ENCODE data around the gene SPINK1.
"Not testable (repeated sequence)": the region's sequence is repeated elsewhere in the genome, so short reads cannot be mapped to it uniquely, and the experiment has no call there.

The SPINK1 gene

DNA sequence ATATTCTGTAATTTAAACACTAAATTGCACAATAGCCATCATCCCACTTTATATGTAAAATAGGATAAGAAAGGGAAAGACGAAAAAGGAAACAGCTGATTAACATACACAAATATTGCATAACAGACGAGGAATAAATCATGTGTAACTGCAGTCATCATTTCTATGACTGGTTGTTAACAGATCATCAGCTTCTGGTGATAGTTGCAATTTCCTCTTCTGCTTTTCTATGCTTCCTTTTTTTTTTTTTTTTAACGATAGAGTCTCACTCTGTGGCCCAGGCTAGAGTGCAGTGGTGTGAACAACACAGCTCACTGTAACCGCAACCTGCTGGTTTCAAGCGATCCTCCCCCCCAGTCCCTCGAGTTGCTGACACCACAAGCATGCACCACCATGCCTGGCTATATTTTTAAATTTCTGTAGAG, 26.4 kb downstream of the SPINK1 start:
- DNase-seq (ENCODE audit: low read depth) = no peak

DNA sequence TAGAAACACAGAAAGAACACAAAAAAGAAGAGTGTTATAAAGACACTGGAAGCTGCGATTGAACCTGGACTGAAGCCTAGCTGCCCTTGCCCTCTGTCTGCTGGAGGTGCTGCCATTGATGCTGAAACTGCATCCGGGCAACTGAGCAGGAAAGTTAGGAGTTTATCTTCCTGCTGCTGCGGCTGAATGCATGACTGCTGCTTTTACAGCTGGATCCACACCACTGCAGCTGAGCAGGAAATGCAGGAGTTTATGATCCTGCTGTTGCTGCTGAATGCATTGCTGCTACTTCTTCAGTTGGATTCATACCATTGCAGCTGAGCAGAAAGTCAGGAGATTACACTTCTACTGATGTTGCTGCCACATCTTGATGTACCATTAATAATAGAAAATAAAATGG, 27.1 kb downstream of the SPINK1 start:
- no peak for DNase-seq (ENCODE audit: low read depth)

DNA sequence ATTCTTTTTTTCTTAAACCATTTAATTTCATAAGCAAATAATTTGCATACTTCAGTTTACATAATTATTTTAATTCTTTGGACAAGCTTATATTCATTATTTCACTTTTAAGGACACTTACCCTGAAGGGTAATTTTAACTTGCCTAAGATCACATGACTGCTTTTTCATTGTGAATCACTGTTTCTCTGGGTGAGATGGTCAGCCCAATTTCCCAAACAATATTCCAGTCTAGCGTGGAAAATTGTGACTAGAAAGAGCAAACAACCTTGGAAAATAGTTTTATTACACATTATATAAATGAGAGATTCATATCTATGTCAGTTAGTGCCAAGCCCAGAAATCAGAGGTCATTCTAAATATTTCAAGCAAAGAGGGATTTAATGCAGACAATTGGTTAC, 27.5 kb downstream of the SPINK1 start:
- DNase-seq (ENCODE audit: low read depth) = no peak

GRCh38 chr5:147803161-147803560, 28.3 kb downstream of the SPINK1 start:
- DNase-seq (ENCODE audit: low read depth) = not testable (repeated sequence)

GRCh38 chr5:147801461-147801860, 30.0 kb downstream of the SPINK1 start:
- DNase-seq (ENCODE audit: low read depth) = no peak

- no peak for DNase-seq (ENCODE audit: low read depth)
Measured at GRCh38 chr5:147800491-147800890, 31.0 kb downstream of the SPINK1 start.

- no peak for DNase-seq (ENCODE audit: low read depth)
Measured at GRCh38 chr5:147796556-147797308, 34.7 kb downstream of the SPINK1 start.

- DNase-seq (ENCODE audit: low read depth) = no peak
Measured at GRCh38 chr5:147791181-147791580, 40.3 kb downstream of the SPINK1 start.

DNA sequence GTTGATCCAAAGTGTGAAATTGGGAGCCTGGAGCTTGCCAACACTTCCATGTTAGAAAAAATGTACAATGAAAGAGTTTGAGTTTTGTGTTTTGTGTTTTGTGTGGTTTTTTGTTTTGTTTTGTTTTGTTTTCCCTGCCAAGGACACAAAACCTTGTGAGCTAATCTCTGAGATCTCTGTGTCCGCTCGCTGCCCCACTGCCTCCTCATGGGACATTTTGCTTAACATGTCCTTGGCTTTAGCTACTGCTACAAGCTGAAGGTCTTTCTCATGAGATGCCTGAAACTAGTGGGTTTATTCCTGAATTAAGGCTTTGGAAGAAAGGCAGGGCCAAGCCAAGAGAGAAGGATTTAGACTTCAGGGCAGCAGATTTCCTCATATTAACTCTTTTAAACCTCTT, 41.7 kb downstream of the SPINK1 start:
- DNase-seq (ENCODE audit: low read depth) = no peak

DNA sequence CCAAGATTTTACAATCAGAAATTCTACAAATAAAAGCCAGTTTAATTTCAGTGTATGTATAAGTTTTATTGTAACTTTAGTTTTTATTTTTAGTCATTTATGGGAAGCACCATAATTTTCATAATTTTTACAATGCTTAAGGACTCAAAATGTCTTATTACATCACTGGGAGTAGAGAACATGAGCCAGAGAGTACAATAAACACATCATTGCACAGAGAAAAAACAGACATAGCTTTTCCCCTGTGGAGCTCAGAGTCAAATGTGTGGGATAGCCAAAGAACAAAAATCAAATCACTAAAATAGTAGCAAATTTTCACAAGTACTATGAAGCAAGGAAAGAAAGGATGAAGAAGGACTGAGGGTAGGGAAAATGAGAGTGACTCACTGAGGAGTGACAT, 43.4 kb downstream of the SPINK1 start:
- DNase-seq (ENCODE audit: low read depth) = no peak

- no peak for DNase-seq (ENCODE audit: low read depth)
Measured at GRCh38 chr5:147786142-147786541, 45.3 kb downstream of the SPINK1 start.

DNA sequence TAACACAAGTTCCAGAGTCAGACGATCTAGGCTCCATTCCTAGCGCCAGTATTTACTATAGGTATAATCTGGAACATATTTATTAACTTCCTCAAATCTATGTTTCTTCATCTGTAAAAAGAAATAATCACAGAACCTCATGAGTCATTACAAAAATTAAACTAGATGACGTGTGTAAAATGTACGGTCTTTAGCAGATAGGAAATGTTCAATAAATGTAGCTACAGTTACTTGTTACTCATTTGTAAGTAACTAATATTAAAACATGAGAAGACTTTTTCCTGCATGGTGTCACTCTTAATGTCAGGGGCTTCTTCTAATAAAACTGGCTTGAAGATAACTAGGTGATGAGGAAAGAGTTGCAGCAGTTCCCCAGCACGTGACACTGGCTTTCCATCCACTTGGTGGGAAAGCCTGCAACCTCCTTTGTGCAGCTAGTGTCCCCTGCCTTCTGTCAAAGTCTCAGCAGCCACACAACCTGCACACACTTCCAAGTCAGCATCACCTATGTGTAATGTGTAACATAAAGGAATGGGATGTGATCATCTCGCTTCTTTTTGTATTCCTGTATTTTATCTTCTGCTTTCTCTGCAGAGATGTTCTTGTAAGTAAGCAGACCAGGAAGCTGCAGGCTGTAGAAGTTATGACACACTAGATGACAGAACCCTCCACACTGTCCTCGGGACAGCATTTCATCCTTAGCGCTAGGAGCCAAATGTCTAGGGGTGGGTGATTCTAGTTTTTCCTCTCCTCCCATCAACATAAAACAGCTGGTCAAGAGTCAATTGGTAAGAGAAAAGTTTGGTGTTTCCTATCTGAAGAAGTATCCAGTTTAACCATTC, 47.1 kb downstream of the SPINK1 start:
- DNase-seq (ENCODE audit: low read depth) = no peak

- peak; percentile 47 for DNase-seq (ENCODE audit: low read depth)
Measured at GRCh38 chr5:147782110-147783028, 49.1 kb downstream of the SPINK1 start, which contains the start of gene JAKMIP2. JAKMIP2 (minus strand) TSS chr5:147782728; CDS start chr5:147671806, 110,922 bp downstream.

DNA sequence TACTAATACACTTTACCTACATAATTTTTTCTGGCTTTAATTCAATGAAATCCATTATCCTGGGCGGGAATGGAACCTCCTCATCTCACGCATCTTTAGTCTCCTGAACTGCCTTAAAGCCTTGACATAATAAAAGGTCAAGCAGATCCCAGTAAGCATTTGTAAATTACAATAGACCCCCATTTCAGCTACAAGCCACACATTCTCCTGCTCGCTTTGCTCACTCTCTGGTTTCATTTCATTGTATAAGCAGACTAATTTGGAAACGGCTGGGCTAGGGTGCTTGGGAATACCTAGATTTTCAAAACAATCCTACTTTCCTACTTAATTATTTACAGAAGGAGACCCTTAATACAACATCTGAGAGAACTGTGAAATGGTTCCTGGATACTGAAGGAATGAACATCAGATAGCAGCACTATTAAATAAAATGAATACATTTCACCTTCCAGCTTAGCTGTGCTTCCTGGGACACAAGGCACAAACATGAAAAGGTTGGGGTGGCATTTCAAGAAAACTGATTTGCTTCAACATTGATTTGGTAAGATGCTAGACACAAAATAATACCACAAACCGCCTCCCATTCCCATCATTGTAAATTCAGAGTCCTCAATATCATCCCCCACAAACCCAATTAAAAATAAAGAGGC, 50.4 kb downstream of the SPINK1 start:
- no peak for DNase-seq (ENCODE audit: low read depth)

GRCh38 chr5:147779694-147780093, 51.8 kb downstream of the SPINK1 start:
- no peak for DNase-seq (ENCODE audit: low read depth)

DNA sequence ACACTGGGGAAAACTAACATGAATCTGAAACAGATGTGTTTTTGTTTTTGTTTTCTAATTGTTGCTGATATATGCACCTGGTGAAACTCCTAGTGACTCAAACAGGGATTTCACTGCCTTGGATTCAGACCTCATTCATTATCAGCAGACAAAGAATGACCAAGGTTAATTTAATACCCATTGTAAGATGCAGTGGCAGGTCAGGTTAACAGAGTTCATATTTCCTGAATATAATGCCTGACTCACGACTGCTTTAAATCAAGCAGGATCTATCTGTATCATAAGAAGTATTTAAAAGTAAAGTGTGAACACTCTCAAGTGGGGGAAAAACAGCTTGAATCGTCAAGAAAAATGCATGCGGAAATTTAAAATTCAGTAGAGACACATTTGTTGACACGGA, 54.5 kb downstream of the SPINK1 start:
- DNase-seq (ENCODE audit: low read depth) = no peak

Measured in stimulated activated CD8-positive, alpha-beta memory T cell treated with anti-CD3 and anti-CD28 coated beads, Interleukin-15, amount 100 ng/mL, for 24 hours (primary cell).